Stimulated activated CD8-positive, alpha-beta memory T cell treated with anti-CD3 and anti-CD28 coated beads, Interleukin-7, amount 100 ng/mL, for 4 hours (primary cell): ENCODE results near the gene HOXB13.

Experiments
- DNase-seq, 2 donors: peaks; one replicate each; pipeline ENCODE4 v3.0.0-alpha.2; 2020; ENCODE audit warnings: low read depth in 2 of 2

The HOXB13 gene

GRCh38 chr17:48728232-48729231 is at the start of gene HOXB13:
TSS of gene HOXB13 (minus strand) at chr17:48728750. CDS start at chr17:48728593, 157 bp downstream.
- no peak for DNase-seq

DNA sequence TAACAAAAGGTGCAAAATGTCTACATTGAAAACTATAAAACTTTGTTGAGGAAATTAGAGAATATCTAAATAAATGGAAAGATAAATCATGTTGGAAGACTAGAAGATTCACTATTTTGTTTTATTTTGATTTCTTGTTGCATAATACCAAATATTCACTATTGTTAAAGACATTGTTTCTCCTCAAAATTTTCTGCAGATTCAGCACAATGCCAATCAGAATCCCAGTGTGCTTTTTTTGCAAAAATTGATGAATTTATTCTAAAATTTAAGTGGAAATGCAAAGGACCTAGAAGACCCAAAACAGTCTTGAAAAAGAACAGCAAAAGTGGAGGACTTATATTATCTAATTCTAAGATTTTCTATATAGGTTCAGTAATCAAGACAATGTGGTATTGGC is 48.1 kb upstream of the HOXB13 start:
- DNase-seq: no peak

DNA sequence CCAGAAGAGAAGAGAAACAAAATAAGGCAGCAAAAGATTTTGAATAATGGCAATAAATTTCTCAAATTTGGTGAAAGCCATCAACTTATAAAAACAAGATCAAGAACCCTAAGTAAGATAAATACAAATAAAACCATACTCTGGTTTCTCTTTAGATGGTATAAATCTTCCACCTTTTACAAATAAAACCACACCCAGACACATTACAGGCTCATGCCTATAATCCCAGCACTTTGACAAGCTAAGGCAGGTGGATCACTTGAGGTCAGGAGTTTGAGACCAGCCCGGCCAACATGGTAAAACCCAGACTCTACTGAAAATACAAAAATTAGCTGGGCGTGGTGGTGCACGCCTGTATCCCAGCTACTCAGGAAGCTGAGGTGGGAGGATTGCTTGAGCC is 44.7 kb upstream of the HOXB13 start:
- no peak for DNase-seq

DNA sequence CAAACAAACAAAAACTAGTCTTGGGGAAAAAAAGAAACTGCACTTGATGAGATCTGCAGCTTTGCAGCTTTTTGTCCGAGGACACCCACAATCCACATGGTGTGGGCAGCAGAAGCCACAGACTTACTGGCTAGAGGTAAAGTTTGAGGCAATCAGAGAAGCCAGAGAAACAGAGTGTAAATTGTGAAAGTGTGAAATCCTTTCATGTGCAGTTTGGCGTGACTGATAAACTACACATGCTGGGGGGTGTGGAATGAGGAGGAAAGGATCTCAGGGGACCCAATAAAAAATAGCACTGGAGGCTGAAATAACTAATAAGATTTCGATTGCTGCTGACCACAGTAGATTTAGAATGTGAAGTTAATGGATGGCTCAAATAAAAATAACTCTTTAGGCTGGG is 42.4 kb upstream of the HOXB13 start:
- DNase-seq: no peak

GRCh38 chr17:48769009-48769675 is 40.6 kb upstream of the HOXB13 start:
- no peak for DNase-seq

DNA sequence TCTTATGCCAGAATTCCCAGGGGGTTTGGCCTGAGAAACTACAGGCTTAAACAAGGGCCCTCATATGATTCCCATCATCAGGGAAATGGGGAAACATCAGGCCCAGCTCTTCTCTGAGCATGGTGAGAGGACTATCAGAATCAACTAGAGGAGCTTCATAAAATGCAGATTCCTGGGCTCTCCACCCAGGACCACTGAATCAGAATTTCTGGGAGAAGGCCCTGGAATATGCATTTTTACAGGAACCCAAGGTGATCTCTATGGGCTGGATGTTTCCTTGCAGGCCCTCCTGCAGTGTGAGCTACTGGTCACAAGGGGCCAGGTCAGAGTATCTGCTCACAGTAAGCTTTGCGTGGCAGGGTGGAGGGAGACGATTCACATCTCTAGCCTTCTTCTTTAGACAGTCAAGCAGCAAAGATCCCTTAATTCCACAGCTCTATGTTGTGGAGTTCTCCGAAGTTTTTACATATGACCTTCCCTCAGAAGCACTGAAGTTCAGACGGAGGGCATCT is 38.8 kb upstream of the HOXB13 start:
- DNase-seq: no peak

GRCh38 chr17:48761114-48761513 is 32.6 kb upstream of the HOXB13 start:
- no peak for DNase-seq

DNA sequence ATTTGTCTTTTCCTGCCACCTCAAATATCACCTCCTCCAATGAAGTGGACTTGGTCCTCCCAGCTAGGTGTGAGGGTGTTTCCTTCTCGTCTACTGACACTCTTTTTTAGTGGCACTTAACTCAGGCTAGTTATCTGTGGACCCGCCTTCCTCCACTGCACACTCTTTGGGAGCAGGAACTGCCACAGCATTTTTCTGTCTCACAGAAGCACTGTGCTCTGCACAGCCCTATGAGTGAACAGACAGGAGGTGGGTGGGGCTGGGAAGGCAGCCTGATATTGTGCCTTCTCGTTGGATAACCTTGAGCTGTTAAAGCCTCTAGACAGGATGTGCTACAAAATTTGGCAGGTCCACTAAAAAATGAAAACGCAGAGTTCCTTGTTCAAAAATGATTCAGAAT is 31.9 kb upstream of the HOXB13 start:
- DNase-seq: no peak

DNA sequence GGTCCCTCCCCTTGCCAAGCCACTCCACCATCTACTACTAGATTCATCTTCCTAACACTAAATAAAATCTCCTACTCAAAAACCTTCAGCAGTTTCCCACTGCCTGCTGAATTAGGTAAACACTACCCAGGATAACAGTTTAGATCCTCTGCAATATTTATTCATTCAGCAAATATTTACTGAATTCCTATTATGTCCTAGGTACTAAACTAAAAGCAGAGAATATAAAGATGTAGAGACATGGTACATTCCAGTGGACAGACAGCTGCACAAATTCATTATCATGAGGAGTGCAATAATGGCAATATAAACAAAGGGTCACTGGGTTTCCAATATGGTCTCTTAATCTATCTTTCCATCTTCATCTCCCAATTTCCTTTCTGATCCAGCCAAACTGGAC is 30.7 kb upstream of the HOXB13 start:
- no peak for DNase-seq

DNA sequence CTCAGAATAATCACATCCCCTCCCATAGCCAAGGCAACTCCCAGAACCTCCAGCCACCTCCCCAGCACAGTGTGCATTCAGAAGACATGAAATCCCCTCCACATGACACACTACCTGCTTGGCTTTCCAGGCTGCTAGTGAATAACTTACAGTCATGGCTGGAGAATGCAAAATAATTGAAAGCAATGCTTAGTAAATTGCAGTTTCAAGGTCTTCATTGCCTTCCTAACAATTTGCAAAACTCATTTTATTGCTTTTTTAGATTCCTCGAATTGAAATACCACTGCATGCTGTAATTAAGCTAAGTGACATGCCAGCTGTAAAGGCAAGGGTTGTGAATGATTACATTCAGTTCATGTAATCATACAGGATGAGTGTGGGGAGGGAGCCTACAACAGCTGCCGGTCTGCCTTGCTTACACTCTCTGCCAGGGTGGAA is 29.0 kb upstream of the HOXB13 start:
- DNase-seq: no peak

DNA sequence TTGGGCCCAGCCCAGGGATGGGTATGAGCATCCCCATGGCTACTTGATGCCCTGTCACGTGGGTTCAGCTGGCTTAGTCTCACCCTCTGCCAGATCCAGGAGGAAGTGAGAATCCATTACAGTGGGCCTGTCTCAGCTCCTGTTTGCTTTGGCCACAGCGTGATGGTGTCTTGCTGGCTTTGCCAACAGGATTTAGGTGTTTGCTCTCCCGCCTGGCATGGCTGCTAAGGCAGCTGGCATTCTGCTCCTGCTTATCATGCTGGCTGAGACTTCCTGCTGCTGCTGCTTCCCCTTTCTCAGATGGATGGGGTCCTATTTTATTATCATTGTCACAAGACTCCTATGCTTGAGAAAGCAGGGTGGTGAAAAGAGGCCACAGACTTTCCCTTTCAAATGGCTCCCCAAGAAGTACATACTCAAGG is 28.3 kb upstream of the HOXB13 start:
- DNase-seq: no peak

DNA sequence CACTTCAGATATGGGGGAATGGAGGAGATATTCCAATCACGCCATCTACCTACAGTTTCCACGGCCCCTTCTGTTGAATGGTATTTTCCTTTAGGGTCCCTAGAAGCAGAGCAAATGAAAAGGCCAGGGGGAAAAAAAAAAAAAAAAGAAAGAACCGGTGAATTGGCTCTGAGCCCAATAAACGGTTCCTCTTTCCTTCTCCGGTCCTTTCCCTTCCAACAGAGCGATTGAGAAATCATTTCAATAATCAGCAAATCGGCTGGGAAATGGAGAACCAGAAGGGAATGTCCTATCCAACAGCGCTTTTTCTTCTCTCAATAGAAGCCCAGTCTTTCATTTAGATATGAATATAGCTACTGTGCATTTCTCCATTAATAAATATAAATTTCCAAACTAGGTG is 26.8 kb upstream of the HOXB13 start:
- no peak for DNase-seq

DNA sequence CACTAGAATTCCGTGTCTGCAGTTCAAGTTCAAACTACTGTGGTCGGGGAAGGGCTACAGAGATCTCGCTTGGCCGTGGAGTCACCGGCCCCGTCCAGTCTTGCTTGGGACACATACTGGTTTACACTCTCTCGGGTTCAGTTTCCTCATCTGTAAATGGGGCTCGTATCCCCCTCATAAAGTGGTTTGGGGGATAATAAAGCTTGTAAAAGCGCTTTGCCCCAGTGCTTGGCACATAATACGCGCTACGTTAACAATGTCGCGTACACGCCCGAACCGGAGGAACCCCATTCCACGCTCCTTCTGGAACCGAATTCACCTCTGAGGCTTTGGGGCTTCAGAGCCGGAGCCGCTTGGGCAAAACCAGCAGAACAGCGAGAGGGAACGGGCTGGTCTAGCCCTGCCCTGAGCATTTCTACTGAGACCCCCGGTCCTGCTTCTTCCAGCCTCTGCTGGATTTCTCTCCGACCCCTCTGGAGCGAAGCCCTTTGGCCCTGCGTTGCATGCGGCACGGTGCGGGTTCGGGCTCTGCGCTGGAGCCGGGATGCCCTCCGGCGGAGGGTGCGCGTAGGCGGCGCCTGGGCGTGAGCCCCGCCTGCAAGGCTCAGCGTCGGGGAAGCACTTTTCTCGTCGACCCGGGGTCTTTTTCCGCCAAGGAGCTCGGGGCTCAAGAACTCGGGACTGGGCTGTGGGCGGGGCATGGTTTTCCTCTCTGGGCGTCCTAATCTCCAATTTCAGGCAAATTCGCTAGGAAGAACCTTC is 26.1 kb upstream of the HOXB13 start:
- no peak for DNase-seq

DNA sequence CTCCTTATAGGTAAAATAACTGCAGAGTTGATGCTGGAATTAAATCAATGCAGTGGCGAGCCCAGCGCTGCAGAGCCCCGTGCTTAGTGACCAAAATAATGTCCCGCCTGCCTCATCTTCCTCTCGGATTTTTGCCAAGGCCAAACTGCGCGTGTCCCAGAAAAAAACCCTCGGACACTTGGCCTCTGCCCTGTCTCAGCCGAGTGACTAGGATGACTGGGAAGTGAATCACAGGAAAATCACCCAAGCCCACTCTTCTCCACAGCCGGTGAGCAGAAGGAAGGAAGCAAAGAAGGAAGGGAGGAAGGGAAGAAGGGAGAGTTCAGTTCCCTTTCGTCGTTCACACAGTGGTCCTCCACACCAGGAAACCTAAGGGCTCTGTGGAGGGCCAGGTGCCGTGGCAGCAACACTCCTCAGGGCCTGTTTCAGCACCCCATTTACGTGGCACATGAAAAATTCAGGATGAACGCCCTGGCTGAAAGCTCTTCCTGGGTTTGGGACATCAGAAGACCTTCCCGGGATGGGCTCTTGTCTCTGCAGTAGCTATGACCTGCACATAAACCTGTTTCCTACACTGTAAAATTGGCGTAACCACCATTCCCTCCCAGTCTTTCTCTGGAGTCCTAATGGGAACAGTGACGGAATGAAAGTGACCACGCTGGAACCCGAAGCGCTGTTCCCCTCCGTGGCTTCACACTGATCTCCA is 25.4 kb upstream of the HOXB13 start:
- no peak for DNase-seq

DNA sequence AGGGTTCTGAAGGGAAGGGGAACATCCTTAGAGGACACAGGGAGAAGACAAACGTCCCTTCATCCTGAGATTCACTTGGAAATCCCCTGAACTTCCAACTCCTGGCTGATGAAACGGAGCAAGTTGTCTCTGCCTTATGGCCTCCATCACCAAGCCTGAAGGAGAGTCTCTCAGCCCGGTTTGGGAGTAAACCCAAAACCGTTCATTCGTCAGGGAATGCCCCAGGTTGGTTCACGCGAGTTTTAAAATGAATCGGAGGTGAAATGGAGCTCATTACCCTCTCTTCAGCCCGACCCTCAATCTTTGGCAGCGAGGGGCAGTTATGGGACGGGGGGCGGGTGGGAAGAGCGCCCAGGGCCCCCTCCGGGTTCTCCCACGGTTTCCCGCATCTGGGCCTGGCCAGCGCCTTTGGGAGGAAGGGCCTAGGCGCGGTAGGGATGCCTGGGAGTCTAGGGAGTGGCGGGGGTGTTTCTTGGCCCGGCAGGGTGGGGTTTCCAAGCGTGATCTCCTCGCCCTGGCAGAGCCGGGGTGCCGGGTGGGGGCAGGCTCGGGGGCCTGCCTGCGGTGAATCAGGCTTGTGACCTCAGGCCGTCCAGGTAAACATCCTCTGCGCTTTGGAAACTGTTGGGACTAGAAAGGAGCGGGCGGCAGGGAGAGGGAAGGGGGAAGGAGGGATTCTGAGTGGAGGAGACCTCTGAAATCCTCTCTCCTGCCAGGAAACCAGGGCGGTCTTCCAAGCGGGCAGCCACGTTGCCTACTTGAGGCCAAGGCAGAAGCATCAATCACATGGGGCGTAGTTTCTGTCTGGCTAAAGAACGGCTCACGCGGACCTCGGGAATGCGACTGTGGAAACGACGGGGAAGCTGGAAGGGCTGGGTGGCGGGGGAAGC is 24.1 kb upstream of the HOXB13 start:
- DNase-seq: no peak

- DNase-seq: no peak
These were observed 23.3 kb upstream of the HOXB13 start for GRCh38 chr17:48751733-48752398.

DNA sequence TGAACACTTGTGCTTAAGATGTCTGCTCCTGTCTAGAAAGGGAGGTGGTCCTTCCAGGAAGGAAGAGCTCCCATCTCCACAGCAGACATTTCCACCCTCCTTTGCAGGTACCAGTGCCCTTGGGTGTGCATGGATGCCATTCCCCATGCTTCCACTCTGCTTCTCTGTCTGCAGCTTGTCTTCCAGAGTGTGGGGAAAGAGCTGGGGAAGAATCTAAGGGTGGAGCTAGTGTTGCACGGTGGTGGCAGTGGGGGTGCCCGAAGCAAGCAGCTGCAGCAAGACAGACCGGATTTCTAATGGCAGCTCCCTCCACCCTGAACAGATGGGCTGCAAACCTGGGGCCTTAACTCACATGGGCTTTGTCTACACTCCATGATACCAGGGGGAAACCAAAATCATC is 22.6 kb upstream of the HOXB13 start:
- no peak for DNase-seq

DNA sequence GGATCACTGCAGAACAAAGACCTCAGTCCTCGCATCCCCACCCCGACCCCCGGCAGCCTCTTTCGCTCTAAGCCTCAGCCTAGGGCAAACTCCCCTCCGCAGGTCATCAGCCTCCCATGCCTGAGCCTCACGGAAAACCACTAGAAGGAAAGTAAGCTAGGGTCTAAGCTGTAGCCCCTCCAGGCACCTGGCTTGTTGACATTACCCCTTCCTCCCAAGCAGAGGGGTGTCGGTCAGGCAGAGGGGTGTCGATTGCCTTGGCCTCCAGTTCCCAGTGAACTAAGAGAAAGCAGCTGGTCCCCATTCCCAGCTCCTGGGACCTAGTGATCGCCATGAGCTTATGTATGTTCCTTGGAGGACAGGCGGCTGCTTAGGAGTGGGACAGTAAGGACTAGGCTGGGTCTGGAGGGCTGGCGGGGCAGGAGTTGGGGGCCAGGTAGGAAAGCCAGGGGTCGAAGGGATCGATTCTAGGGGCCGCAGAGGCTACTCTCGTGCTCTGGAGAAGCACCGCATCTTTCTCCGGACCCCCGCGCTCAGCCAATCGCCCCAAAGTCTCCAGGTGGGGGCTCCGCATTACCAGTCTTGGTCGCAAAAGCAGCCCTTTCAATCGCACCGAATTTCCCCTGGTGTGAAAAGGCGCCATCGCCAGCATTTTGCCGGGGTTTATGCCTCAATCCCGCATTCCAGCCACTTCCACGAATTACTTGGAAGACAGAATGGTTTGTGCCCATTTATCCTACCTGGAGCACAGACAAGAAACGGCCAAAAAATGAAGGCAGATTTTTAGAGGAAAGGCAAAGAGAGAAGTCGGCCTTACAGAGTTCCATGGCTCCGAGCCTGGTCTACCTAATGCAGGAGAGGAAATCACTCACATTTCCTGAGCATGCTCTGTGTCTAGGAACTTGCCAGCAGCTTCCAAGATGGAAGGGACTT is 21.3 kb upstream of the HOXB13 start:
- no peak for DNase-seq
